Measurements from ENCODE around the gene TMEM184B.

- TF ChIP-seq CTCF (IDR thresholded peaks at IDR 0.05; ENCODE audit: insufficient read depth, low read length, poor library complexity, severe bottlenecking) = no peak
- TF ChIP-seq EZH2phosphoT487 (conservative IDR thresholded peaks at IDR 0.05; ENCODE audit: low read length) = no peak
Observed at GRCh38 chr22:38236786-38237185, 36.0 kb downstream of the TMEM184B start.

All from SU-DHL-6 (cell line).